Esophagus squamous epithelium (tissue), 5 donors: ENCODE measurements around the gene MAN2A1. TPM values are rescaled to one million over a fixed set of nuclear protein-coding genes. Genes with fewer than 3 reads are reported as not detected.

Experiments used
- DNase-seq: peaks from one replicate; lab custom pipeline; 2025; lab: John Stamatoyannopoulos, UW
- H3K27ac ChIP-seq, 4 donors: fragments of 200-600 bp; sonication (generic); one replicate each; pipeline ENCODE4 v1.5.1; 2016 to 2019; ENCODE audit warnings: mild to moderate bottlenecking in 1 of 4
- H3K27me3 ChIP-seq, 4 donors: fragments of 200-600 bp; sonication (generic); 1 replicate in 3 of 4; 2 replicates in 1 of 4; pipeline versions ENCODE4 v1.5.1 to v1.6.0; 2017 to 2021; ENCODE audit warnings: antibody characterized with exemption in 1 of 4
- H3K36me3 ChIP-seq, 3 donors: fragments of 200-600 bp; sonication (generic); one replicate each; pipeline ENCODE4 v1.5.1; 2016 to 2019
- H3K4me1 ChIP-seq, 3 donors: fragments of 200-600 bp; sonication (generic); one replicate each; pipeline ENCODE4 v1.5.1; 2017 to 2019
- H3K4me3 ChIP-seq, 4 donors: fragments of 200-600 bp; sonication (generic); 1 replicate in 3 of 4; 2 replicates in 1 of 4; pipeline ENCODE4 v1.5.1; 2016 to 2019; ENCODE audit warnings: mild to moderate bottlenecking in 2 of 4, moderate library complexity in 1 of 4
- H3K9me3 ChIP-seq, 3 donors: fragments of 200-600 bp; sonication (generic); one replicate each; pipeline ENCODE4 v1.5.1; 2016 to 2019
- CTCF ChIP-seq, 6 experiments: fragments of 450-650 bp in 4 of 6; fragments of 200-600 bp in 2 of 6; sonication (generic) in 2 of 6; IDR thresholded peaks; one replicate each; pipeline ENCODE4 v1.5.1; 2016 to 2019; ENCODE audit warnings: antibody characterized with exemption in 6 of 6, mild to moderate bottlenecking in 4 of 6, moderate library complexity in 4 of 6
- POLR2A ChIP-seq, 4 donors: fragments of 450-650 bp; IDR thresholded peaks; one replicate each; pipeline ENCODE4 v1.6.1; 2017; ENCODE audit warnings: antibody characterized with exemption in 4 of 4, mild to moderate bottlenecking in 4 of 4, moderate library complexity in 3 of 4
- WGBS, 2 donors: methylation state at CpG; one replicate each; pipeline ENCODE4 v1.1.5; 2018; 5-methylcytosine and 5-hydroxymethylcytosine counted together
- intact Hi-C: fragments of 100-400 bp; cut with DNase I; formaldehyde crosslinking; loops from one replicate; pipeline ENCODE4 v1.15.0; 2022
- total RNA-seq, 4 donors: library from RNA; depleted of rRNA; stranded (reverse); fragments of >200 nt; gene quantifications; one replicate each; pipeline ENCODE4 v1.1.0, GENCODE V29; 2016
- donor health status: DM: yes; HTN: yes; CAD: no.

Gene MAN2A1
- total RNA-seq, 4 donors from 2014 or later: 27.4 to 40.1 (median 37.4) TPM

GRCh38 chr5:109910874-109911273 lies 221.1 kb downstream of the MAN2A1 start:
- Histone ChIP-seq H3K27ac (no peak overlapping the region), H3K9me3 (no peaks in the 10 kb centered on the region), H3K27me3 (no peaks in the 10 kb centered on the region), H3K4me1 (no peaks in the 10 kb centered on the region), H3K36me3 (no peaks in the 10 kb centered on the region), H3K4me3 (no peak overlapping the region)
- intact Hi-C loops: no loop called here
- WGBS, 2 donors: 61 to 67% methylated on average over 5 of the region's 5 CpGs
- TF ChIP-seq CTCF (IDR thresholded peaks at IDR 0.05) (no peak), POLR2A (IDR thresholded peaks at IDR 0.05) (no peak)
- no peak for DNase-seq

GRCh38 chr5:109911731-109912130 lies 222.0 kb downstream of the MAN2A1 start:
- DNase-seq: no peak
- no peaks in the 10 kb centered on the region for H3K9me3 ChIP-seq
- no peak overlapping the region for H3K27ac ChIP-seq
- no peaks in the 10 kb centered on the region for H3K4me1 ChIP-seq
- H3K36me3 ChIP-seq: no peaks in the 10 kb centered on the region
- H3K27me3 ChIP-seq: no peaks in the 10 kb centered on the region
- intact Hi-C loops: no loop called here
- TF ChIP-seq POLR2A (IDR thresholded peaks at IDR 0.05): no peak
- TF ChIP-seq CTCF (IDR thresholded peaks at IDR 0.05): no peak
- H3K4me3 ChIP-seq: no peak overlapping the region
- WGBS, 2 donors: 48 to 65% methylated on average over 3 of the region's 3 CpGs

- no peak for DNase-seq
- intact Hi-C loops: no loop called here
- Histone ChIP-seq H3K27me3 (no peaks in the 10 kb centered on the region), H3K9me3 (no peaks in the 10 kb centered on the region), H3K4me1 (no peaks in the 10 kb centered on the region), H3K36me3 (no peaks in the 10 kb centered on the region), H3K27ac (no peak overlapping the region), H3K4me3 (no peak overlapping the region)
- no peak for TF ChIP-seq POLR2A (IDR thresholded peaks at IDR 0.05)
- 87 to 96% methylated on average over 2 of the region's 2 CpGs for WGBS, 2 donors
Measured at GRCh38 chr5:109914906-109915305, 225.2 kb downstream of the MAN2A1 start.

- no peak for DNase-seq
- Histone ChIP-seq H3K27me3 (no peaks in the 10 kb centered on the region), H3K36me3 (no peaks in the 10 kb centered on the region), H3K4me3 (no peak overlapping the region), H3K4me1 (no peaks in the 10 kb centered on the region), H3K9me3 (no peaks in the 10 kb centered on the region), H3K27ac (no peak overlapping the region)
- intact Hi-C loops: no loop called here
- no peak for TF ChIP-seq POLR2A (IDR thresholded peaks at IDR 0.05)
- no peak for TF ChIP-seq CTCF (IDR thresholded peaks at IDR 0.05)
- WGBS, 2 donors: 82 to 84% methylated on average over 4 of the region's 4 CpGs
Measured at GRCh38 chr5:109916481-109917153, 226.9 kb downstream of the MAN2A1 start.
